Aorta (tissue), 5 donors: ENCODE data around the gene PIAS1. TPM values are rescaled to one million over a fixed set of nuclear protein-coding genes. Genes with fewer than 3 reads are reported as not detected.
"Not testable (repeated sequence)": the region's sequence is repeated elsewhere in the genome, so short reads cannot be mapped to it uniquely, and the experiment has no call there.

ENCODE experiments used
- ATAC-seq: fragments of 200-7000 bp; cut with Tn5 transposase; one replicate; pipeline ENCODE4 v1.9.1; 2022; ENCODE audit warnings: moderate library complexity; ENCODE audit not compliant: low FRiP score
- DNase-seq, 2 donors: peaks; one replicate each; pipeline ENCODE4 v3.0.0-alpha.2; 2020
- H3K27ac ChIP-seq, 2 donors: one replicate each; pipeline ENCODE4 v1.5.1; 2013; ENCODE audit warnings: low read length in 2 of 2, mild to moderate bottlenecking in 2 of 2, moderate library complexity in 2 of 2, control low read depth in 1 of 2, inconsistent platforms in 1 of 2, low read depth in 1 of 2
- H3K27me3 ChIP-seq, 2 donors: one replicate each; pipeline ENCODE4 v1.6.1; 2013; ENCODE audit warnings: control low read depth in 1 of 2, low read length in 1 of 2, mild to moderate bottlenecking in 1 of 2, moderate library complexity in 1 of 2; ENCODE audit not compliant: insufficient read depth in 2 of 2, control insufficient read depth in 1 of 2
- H3K36me3 ChIP-seq, 2 donors: one replicate each; pipeline ENCODE4 v1.6.1; 2013; ENCODE audit warnings: control low read depth in 1 of 2, low read length in 1 of 2, mild to moderate bottlenecking in 1 of 2; ENCODE audit not compliant: insufficient read depth in 2 of 2, control insufficient read depth in 1 of 2
- H3K4me1 ChIP-seq, 2 donors: one replicate each; pipeline ENCODE4 v1.6.1; 2013; ENCODE audit warnings: low read length in 2 of 2, control low read depth in 1 of 2, mild to moderate bottlenecking in 1 of 2, moderate library complexity in 1 of 2; ENCODE audit not compliant: insufficient read depth in 2 of 2, control insufficient read depth in 1 of 2
- H3K4me3 ChIP-seq, 2 donors: one replicate each; pipeline ENCODE4 v1.5.1; 2013; ENCODE audit warnings: low read length in 2 of 2, control low read depth in 1 of 2, mild to moderate bottlenecking in 1 of 2
- H3K9me3 ChIP-seq: one replicate; pipeline ENCODE4 v1.6.1; 2013; ENCODE audit warnings: mild to moderate bottlenecking, low read length; ENCODE audit not compliant: control insufficient read depth
- WGBS, 2 donors: extraction: QIAGEN DNeasy Blood & Tissue Kit; methylation state at CpG; one replicate each; pipeline ENCODE4 v1.1.7; 2013; 5-methylcytosine and 5-hydroxymethylcytosine counted together
- intact Hi-C, 2 donors: fragments of 100-400 bp; cut with DNase I; formaldehyde crosslinking; loops; one replicate each; pipeline versions ENCODE4 v1.14.2 to v1.15.0; 2022
- long read RNA-seq, 2 donors: library from polyadenylated mRNA; unstranded; transcript quantifications; one replicate each; pipeline ENCODE4 v2.0.0, GENCODE V29; 2020 to 2021
- polyA plus RNA-seq, 2 donors: library from polyadenylated mRNA; stranded (reverse); fragments of 200-250 nt; gene quantifications; one replicate each; pipeline ENCODE4 v1.2.3, GENCODE V29; 2013
- total RNA-seq, 2 donors: library from RNA; stranded (reverse); fragmentation: NEBNext Ultra II Directional; extraction: Animal tissue kit (Norgen Biotek cat#: 25700); gene quantifications; one replicate each; pipeline ENCODE4 v1.2.1, GENCODE V29; 2021
- donor health status: healthy with polysubstance abuse.
- donor health status: Bipolar disorder and iron deficiency.
- donor health status: DM: no; HTN: no; CAD: no.
- donor health status: DM: no; HTN: no; CAD: no.
- donor health status: DM: yes; HTN: yes; CAD: no.

PIAS1 gene
- total RNA-seq (10 to 100 TPM; 43.6 to 62.9 TPM), polyA plus RNA-seq (10 to 100 TPM in 1 of 2 donors, 1 to 10 TPM in 1; 7.0 to 13.4 TPM)
- long read RNA-seq, donor 1, full-length matches to known transcripts, result 83 of 115 reads
- long read RNA-seq, donor 1, partial matches to known transcripts, result 16 of 115 reads
- long read RNA-seq, donor 1, other reads (novel, unspliced or antisense), result 16 of 115 reads
- long read RNA-seq, donor 2, full-length matches to known transcripts, result 9 of 39 reads
- long read RNA-seq, donor 2, partial matches to known transcripts, result 11 of 39 reads
- long read RNA-seq, donor 2, other reads (novel, unspliced or antisense), result 19 of 39 reads

- WGBS, 2 donors, result 2% methylated on average over 63 to 72 of the region's 72 CpGs
- intact Hi-C loops, result loop anchor here (1.0 to 10.0 kb wide), 5 partner anchors 87 to 214 kb away; partner anchors contain the start of gene RNU6-1 (in 1 of the 2)
These were observed at the start of gene PIAS1 for GRCh38 chr15:68053701-68054627. TSS of gene PIAS1 (plus strand) at chr15:68054315. CDS start at chr15:68054327, 12 bp downstream.

DNA sequence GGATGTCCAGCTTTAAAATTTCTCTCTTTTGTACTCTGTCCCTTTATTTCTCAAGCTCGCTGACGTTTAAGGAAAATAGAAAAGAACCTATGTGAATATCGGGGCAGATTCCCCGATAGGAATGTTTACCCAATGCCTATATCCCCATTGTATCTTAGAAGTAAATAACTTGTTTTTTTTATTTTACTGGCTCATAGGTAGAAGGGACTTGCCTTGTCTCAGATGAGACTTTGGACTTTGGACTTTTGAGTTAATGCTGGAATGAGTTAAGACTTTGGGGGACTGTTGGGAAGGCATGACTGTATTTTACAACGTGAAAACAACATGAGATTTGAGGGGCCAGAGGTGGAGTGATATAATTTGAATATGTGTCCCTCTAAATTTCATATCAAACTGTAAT lies 46.5 kb upstream of the PIAS1 start:
- ATAC-seq, H3K36me3 ChIP-seq, DNase-seq, H3K27me3 ChIP-seq, H3K4me1 ChIP-seq, H3K27ac ChIP-seq, H3K4me3 ChIP-seq, intact Hi-C loops, H3K9me3 ChIP-seq: not testable (repeated sequence)
- 93 to 95% methylated on average over 5 of the region's 5 CpGs for WGBS, 2 donors

More at GRCh38 chr15:68053701-68054627, at the start of gene PIAS1:
- Histone ChIP-seq H3K4me1 (peaks cover 0 to 3% of the 10 kb centered on the region in 2 donors), H3K27ac (no peak within 1 kb of the TSS), H3K4me3 (peak within 1 kb of the TSS; percentile 67 to 98), H3K36me3 (no peaks in the 10 kb centered on the region), H3K27me3 (no peaks in the 10 kb centered on the region), H3K9me3 (no peaks in the 10 kb centered on the region)
- peak; percentile 97 for ATAC-seq
- DNase-seq, result peak; percentile 96 to 98

GRCh38 chr15:68010361-68011153 lies 43.6 kb upstream of the PIAS1 start:
- ATAC-seq, result no peak
- DNase-seq, result no peak
- intact Hi-C loops, result no loop called here
- Histone ChIP-seq H3K27me3 (no peaks in the 10 kb centered on the region), H3K4me3 (no peak overlapping the region), H3K4me1 (no peaks in the 10 kb centered on the region), H3K9me3 (no peaks in the 10 kb centered on the region), H3K27ac (no peak overlapping the region), H3K36me3 (no peaks in the 10 kb centered on the region)
- WGBS, 2 donors, result 85 to 93% methylated on average over 14 of the region's 14 CpGs

DNA sequence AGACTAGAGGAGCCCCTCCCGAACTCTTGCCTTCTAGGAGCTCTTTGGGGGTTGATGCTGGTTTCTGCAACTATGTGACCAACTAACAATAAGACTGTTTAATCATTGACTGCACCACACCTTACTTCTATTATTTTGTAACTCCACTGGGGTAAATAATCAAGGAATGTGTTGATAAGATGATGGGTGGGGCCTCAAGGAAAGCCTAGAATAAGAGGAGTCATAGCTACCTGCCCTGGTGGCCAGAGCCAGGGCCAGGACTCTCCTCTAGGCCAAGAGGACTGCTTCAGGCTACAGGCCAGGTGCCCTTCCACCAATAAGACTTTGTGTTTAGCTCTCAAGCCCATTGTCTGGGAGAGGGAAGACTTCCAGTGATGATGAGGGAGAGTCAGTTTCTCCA lies 41.2 kb upstream of the PIAS1 start:
- Histone ChIP-seq H3K27me3 (no peaks in the 10 kb centered on the region), H3K4me3 (no peak overlapping the region), H3K27ac (no peak overlapping the region), H3K36me3 (no peaks in the 10 kb centered on the region), H3K4me1 (no peaks in the 10 kb centered on the region), H3K9me3 (no peaks in the 10 kb centered on the region)
- DNase-seq (no peak), ATAC-seq (no peak)
- WGBS, 2 donors, result 98 to 100% methylated on average over 1 of the region's 1 CpG
- intact Hi-C loops, result no loop called here

DNA sequence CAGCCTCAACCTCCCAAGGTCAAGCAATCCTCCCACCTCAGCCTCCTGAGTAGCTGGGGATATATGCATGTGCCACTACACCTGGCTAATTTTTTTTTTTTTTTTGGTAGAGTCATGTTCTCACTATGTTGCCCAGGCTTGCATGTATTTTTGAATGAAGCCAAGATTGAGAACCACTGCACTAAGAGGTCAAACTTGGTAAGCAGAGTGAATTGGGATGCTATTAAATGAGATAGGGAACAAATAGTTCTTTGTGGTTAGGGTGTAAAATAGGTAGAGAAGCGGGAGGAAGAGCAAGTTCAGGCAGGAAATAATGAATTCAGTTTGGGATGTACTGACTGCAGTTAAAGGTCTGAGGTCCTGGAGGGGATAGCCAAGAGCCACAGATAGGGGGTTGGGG lies 39.9 kb upstream of the PIAS1 start:
- Histone ChIP-seq H3K4me1 (no peaks in the 10 kb centered on the region), H3K4me3 (no peak overlapping the region), H3K27me3 (no peaks in the 10 kb centered on the region), H3K9me3 (no peaks in the 10 kb centered on the region), H3K27ac (no peak overlapping the region), H3K36me3 (no peaks in the 10 kb centered on the region)
- ATAC-seq, result no peak
- intact Hi-C loops, result no loop called here
- no peak for DNase-seq
- 98 to 100% methylated on average over 1 of the region's 1 CpG for WGBS, 2 donors

- ATAC-seq (no peak), DNase-seq (no peak)
- WGBS, 2 donors, result 91% methylated on average over 3 of the region's 3 CpGs
- Histone ChIP-seq H3K4me3 (no peak overlapping the region), H3K27ac (no peak overlapping the region), H3K36me3 (no peaks in the 10 kb centered on the region), H3K9me3 (no peaks in the 10 kb centered on the region), H3K4me1 (no peaks in the 10 kb centered on the region), H3K27me3 (no peaks in the 10 kb centered on the region)
- intact Hi-C loops, result no loop called here
These were observed 38.9 kb upstream of the PIAS1 start for GRCh38 chr15:68015244-68015643.

DNA sequence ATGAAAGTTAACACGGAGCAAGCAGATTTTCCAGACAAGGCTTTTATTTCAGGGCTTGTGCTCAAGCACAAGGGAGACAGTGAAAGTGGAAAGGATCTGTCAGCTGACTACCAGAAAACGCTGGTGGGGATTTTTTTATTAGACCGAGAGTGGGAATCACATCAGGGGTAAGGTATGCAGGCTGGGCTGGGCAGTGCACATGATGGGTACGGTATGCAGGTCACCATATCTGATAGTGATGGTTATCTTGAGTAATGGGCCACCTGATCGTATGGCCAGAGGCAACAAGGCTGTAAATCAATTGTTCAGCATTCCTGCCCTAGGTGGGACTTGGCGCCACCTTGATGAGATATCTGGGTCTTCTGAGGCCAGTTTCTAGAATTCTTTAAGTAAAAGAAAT lies 36.9 kb upstream of the PIAS1 start:
- no peaks in the 10 kb centered on the region for H3K9me3 ChIP-seq
- ATAC-seq (no peak), DNase-seq (no peak)
- intact Hi-C loops, result no loop called here
- H3K4me1 ChIP-seq, result no peaks in the 10 kb centered on the region
- H3K27me3 ChIP-seq, result no peaks in the 10 kb centered on the region
- no peaks in the 10 kb centered on the region for H3K36me3 ChIP-seq
- no peak overlapping the region for H3K4me3 ChIP-seq
- 82 to 83% methylated on average over 6 of the region's 6 CpGs for WGBS, 2 donors
- H3K27ac ChIP-seq, result no peak overlapping the region

DNA sequence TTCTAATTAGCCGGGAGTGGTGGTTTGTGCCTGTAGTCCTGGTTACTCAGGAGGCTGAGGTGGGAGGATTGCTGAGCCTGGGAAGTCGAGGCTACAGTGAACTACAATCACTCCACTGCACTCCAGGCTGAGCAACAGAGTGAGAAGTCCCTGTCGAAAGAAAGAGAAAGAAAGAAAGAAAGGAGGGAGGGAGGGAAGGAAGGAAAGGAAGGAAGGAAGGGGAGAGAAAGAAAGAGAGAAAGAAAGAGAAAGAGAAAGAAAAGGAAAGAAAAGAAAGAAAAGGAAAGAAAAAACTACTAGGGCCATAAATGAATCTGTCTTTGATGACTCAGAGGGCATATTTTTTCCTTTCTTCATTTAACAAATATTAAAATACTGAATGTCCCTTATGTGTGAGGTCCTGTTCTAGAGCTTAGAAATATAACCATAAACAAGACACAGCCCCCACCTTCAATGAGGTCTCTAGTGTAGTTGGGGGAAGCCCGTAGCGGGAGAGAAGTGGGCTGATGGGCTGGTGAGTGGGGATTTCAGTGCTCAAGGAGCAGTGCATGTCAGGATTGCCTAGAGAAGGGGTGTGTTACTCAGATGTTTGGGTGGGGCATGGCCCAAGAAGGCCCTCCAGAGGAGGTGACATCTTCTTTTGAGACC lies 35.2 kb upstream of the PIAS1 start:
- 69 to 91% methylated on average over 5 of the region's 5 CpGs for WGBS, 2 donors
- H3K27ac ChIP-seq, result no peak overlapping the region
- no peaks in the 10 kb centered on the region for H3K27me3 ChIP-seq
- ATAC-seq, result no peak
- H3K4me3 ChIP-seq, result no peak overlapping the region
- intact Hi-C loops, result no loop called here
- DNase-seq, result no peak
- H3K36me3 ChIP-seq, result no peaks in the 10 kb centered on the region
- no peaks in the 10 kb centered on the region for H3K4me1 ChIP-seq
- no peaks in the 10 kb centered on the region for H3K9me3 ChIP-seq
